Right lobe of liver (tissue), 4 donors: ENCODE measurements around the gene KLHL10.

Experiments used
- POLR2A ChIP-seq: fragments of 450-650 bp; IDR thresholded peaks from one replicate; pipeline ENCODE4 v1.6.1; 2017; ENCODE audit warnings: antibody characterized with exemption, mild to moderate bottlenecking
- TF ChIP-seq, protein P1 (sequence below), 4 donors: fragments of 200-600 bp in 3 of 4; fragments of 450-650 bp in 1 of 4; IDR thresholded peaks; one replicate each; pipeline versions ENCODE4 v1.5.1 to v1.8.0; 2016 to 2022; ENCODE audit warnings: antibody characterized with exemption in 4 of 4, mild to moderate bottlenecking in 2 of 4
- donor health status: DM: no; HTN: no; CAD: no.
- donor health status: DM: no; HTN: no; CAD: no.
- donor health status: DM: no; HTN: yes; CAD: no.

DNA sequence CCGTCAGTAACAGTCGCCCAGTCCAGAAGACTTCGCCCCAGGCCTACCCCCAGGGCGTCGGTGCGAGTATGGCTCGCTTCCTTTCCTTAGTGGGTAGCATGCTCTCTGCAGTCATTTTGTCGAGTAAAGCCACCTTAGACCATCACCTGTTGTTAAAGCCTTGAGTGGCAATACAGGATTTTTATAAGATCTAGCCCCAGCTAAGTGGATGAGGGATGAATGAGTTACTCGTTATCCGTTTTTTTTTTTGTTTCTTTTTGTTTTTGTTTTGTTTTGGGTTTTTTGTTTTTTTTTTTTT lies 27.9 kb downstream of the KLHL10 start:
- TF ChIP-seq, protein P1, sequence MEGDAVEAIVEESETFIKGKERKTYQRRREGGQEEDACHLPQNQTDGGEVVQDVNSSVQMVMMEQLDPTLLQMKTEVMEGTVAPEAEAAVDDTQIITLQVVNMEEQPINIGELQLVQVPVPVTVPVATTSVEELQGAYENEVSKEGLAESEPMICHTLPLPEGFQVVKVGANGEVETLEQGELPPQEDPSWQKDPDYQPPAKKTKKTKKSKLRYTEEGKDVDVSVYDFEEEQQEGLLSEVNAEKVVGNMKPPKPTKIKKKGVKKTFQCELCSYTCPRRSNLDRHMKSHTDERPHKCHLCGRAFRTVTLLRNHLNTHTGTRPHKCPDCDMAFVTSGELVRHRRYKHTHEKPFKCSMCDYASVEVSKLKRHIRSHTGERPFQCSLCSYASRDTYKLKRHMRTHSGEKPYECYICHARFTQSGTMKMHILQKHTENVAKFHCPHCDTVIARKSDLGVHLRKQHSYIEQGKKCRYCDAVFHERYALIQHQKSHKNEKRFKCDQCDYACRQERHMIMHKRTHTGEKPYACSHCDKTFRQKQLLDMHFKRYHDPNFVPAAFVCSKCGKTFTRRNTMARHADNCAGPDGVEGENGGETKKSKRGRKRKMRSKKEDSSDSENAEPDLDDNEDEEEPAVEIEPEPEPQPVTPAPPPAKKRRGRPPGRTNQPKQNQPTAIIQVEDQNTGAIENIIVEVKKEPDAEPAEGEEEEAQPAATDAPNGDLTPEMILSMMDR (IDR thresholded peaks at IDR 0.05): no peak
- no peak for TF ChIP-seq POLR2A
